Progenitor cell of endocrine pancreas (in vitro differentiated cells): ENCODE data around the gene RAB5B. TPM values are rescaled to one million over a fixed set of nuclear protein-coding genes. Genes with fewer than 3 reads are reported as not detected.

Source experiments
- DNase-seq: peaks from one replicate; pipeline ENCODE4 v3.0.0; 2021; ENCODE audit warnings: low spot score; ENCODE audit not compliant: unreplicated experiment
- H3K27ac Mint-ChIP-seq: 2 replicates; pipeline ENCODE4 v1.8.0; 2021; ENCODE audit warnings: mild to moderate bottlenecking, moderate library complexity, mixed read lengths
- H3K27me3 Mint-ChIP-seq: 2 replicates; pipeline ENCODE4 v1.8.0; 2021; ENCODE audit warnings: mixed read lengths
- H3K36me3 Mint-ChIP-seq: 2 replicates; pipeline ENCODE4 v1.8.0; 2022; ENCODE audit warnings: mixed read lengths; ENCODE audit not compliant: insufficient read depth
- H3K4me1 Mint-ChIP-seq: 2 replicates; pipeline ENCODE4 v1.8.0; 2021; ENCODE audit warnings: low read depth, mixed read lengths
- H3K4me3 Mint-ChIP-seq: 2 replicates; pipeline ENCODE4 v1.8.0; 2021; ENCODE audit warnings: low read depth, mild to moderate bottlenecking, moderate library complexity, mixed read lengths
- H3K9me3 Mint-ChIP-seq: 2 replicates; pipeline ENCODE4 v1.8.0; 2021; ENCODE audit warnings: low read depth, mixed read lengths
- CTCF ChIP-seq: fragments of 200-600 bp; sonication (generic); IDR thresholded peaks from one replicate; pipeline ENCODE4 v1.5.0; 2021; ENCODE audit warnings: antibody characterized with exemption, mild to moderate bottlenecking; ENCODE audit not compliant: unreplicated experiment
- total RNA-seq: library from RNA; stranded (reverse); gene quantifications from 2 replicates; pipeline ENCODE4 v1.2.1, GENCODE V29; 2021

RAB5B gene
- total RNA-seq, 1 donor from 2014 or later, result 116 TPM

DNA sequence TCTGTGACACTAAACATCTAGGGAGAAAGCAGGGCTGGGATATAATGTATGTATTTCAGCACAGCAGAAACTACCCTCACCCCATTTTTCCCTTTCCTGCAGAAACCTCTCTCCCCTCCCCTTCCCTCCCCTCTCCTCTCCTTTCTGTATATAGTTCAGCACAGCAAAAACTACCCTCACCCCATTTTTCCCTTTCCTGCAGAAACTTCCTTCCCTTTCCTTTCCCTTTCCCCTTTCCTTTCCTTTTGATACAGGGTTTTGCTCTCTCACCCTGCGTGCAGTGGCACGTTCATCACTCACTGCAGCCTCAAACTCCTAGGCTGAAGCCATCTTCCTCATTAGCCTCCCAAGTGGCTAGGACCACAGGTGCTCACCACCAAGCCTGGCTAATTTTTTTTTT is 10.1 kb upstream of the RAB5B start:
- Mint-ChIP-seq H3K27me3 (no peaks in the 10 kb centered on the region), H3K36me3 (no peaks in the 10 kb centered on the region), H3K4me1 (peaks cover 30% of the 10 kb centered on the region), H3K9me3 (no peaks in the 10 kb centered on the region), H3K4me3 (no peak overlapping the region), H3K27ac (no peak overlapping the region)
- no peak for TF ChIP-seq CTCF
- DNase-seq, result no peak

DNA sequence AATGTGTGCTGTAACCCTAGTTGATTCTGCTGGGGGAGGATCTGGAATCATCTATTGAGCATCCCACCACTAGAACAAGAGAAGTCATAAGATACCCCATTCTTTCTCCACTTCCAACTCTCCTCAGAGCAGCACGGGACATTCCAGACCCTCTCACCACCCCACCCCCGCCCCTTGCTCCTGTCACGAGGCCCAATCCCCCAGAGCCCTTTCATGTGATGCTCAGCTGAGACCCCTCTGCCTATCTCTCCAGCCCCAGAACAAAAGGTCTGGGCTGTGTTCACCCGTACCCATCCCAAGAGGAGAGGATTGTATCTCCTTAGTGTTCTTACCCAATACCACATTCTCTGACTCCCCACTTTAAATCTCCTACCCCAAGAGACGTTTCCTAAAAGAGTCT is 8.6 kb upstream of the RAB5B start:
- no peaks in the 10 kb centered on the region for H3K27me3 Mint-ChIP-seq
- H3K27ac Mint-ChIP-seq, result no peak overlapping the region
- H3K9me3 Mint-ChIP-seq, result no peaks in the 10 kb centered on the region
- peaks cover 30% of the 10 kb centered on the region for H3K4me1 Mint-ChIP-seq
- no peak for DNase-seq
- H3K4me3 Mint-ChIP-seq, result peak overlapping the region; percentile 97
- peaks cover 1% of the 10 kb centered on the region for H3K36me3 Mint-ChIP-seq
- no peak for TF ChIP-seq CTCF

GRCh38 chr12:55965941-55966407 is 7.9 kb upstream of the RAB5B start, which contains the start of gene PMEL:
TSS of gene PMEL (minus strand) at chr12:55966042. CDS start at chr12:55966011, 31 bp downstream.
- no peaks in the 10 kb centered on the region for H3K27me3 Mint-ChIP-seq
- peaks cover 2% of the 10 kb centered on the region for H3K36me3 Mint-ChIP-seq
- H3K27ac Mint-ChIP-seq, result peak within 1 kb of the TSS; percentile 95
- no peak for DNase-seq
- H3K4me1 Mint-ChIP-seq, result peaks cover 30% of the 10 kb centered on the region
- peak within 1 kb of the TSS; percentile 97 for H3K4me3 Mint-ChIP-seq
- no peak for TF ChIP-seq CTCF
- H3K9me3 Mint-ChIP-seq, result no peaks in the 10 kb centered on the region

DNA sequence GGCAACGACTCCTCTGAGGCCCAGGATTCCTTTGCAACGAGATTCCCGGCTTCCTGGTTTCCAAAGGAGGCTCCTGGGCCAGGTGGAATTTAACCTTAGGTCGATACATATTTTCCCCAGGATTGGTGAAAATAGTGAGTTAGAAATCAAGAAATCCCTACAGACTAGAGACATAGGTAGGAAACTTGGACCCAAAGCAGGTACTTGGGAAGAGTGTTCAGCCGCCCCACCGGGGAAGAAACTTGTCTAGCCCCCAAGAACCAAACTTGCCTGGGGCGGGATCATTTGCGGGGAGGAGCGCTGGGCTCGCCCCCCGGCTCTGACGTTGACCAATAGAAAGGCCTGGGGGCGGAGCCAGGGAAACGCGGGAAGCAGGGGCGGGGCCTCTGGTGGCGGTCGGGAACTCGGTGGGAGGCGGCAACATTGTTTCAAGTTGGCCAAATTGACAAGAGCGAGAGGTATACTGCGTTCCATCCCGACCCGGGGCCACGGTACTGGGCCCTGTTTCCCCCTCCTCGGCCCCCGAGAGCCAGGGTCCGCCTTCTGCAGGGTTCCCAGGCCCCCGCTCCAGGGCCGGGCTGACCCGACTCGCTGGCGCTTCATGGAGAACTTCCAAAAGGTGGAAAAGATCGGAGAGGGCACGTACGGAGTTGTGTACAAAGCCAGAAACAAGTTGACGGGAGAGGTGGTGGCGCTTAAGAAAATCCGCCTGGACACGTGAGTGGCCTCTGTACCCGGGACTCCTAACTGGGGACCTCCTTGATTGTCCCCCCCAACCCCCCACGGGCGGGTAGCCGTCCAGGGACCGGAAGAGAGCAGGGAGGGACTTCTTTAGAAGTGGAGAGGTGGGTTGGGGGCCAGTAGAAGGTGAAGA is 7.2 kb upstream of the RAB5B start, which contains the start of gene CDK2:
Gene CDK2, plus strand, starts transcription at position 423 of the 874 bp plus-strand sequence. Its CDS starts 179 bp downstream, at position 602.
- TF ChIP-seq CTCF, result no peak
- Mint-ChIP-seq H3K4me3 (peak within 1 kb of the TSS; percentile 97), H3K9me3 (no peaks in the 10 kb centered on the region), H3K27ac (peak within 1 kb of the TSS; percentile 95), H3K4me1 (peaks cover 30% of the 10 kb centered on the region), H3K36me3 (peaks cover 2% of the 10 kb centered on the region), H3K27me3 (no peaks in the 10 kb centered on the region)
- peak; percentile 85 for DNase-seq

GRCh38 chr12:55969356-55969755 is 4.5 kb upstream of the RAB5B start:
- peaks cover 30% of the 10 kb centered on the region for H3K4me1 Mint-ChIP-seq
- DNase-seq, result no peak
- TF ChIP-seq CTCF, result no peak
- no peak overlapping the region for H3K27ac Mint-ChIP-seq
- no peaks in the 10 kb centered on the region for H3K27me3 Mint-ChIP-seq
- peaks cover 2% of the 10 kb centered on the region for H3K36me3 Mint-ChIP-seq
- H3K4me3 Mint-ChIP-seq, result no peak overlapping the region
- no peaks in the 10 kb centered on the region for H3K9me3 Mint-ChIP-seq
